ENCODE results near the gene ADGRA1. TPM values are rescaled to one million over a fixed set of nuclear protein-coding genes. Genes with fewer than 3 reads are reported as not detected.

ADGRA1 gene
- total and polyA plus RNA-seq, 2 of the 8 experiments (the other 6 are each of a cell fraction or from before 2014, with no cell fraction given), result 0.17 to 0.21 TPM

- TF ChIP-seq EP300 (IDR thresholded peaks at IDR 0.05; ENCODE audit: borderline replicate concordance in 1 of 2, low read depth in 2 of 2, low read length in 2 of 2), result no peak
- no peak for TF ChIP-seq CTCF (IDR thresholded peaks at IDR 0.05; ENCODE audit: control extremely low read depth in 1 of 3, insufficient read depth in 1 of 3, low read depth in 1 of 3, low read length in 3 of 3)
- TF ChIP-seq CHD2 (IDR thresholded peaks at IDR 0.05; ENCODE audit: low read length), result no peak
- TF ChIP-seq YY1 (IDR thresholded peaks at IDR 0.05; ENCODE audit: low read depth, low read length), result 0 out of 2 replicates have a peak, but pooled peaks have one; percentile 17
- TF ChIP-seq ATF3 (IDR thresholded peaks at IDR 0.05; ENCODE audit: insufficient read depth, low read depth, low read length), result no peak
- TF ChIP-seq CREB1 (IDR thresholded peaks at IDR 0.05), result no peak
- no peak for TF ChIP-seq SP1 (IDR thresholded peaks at IDR 0.05; ENCODE audit: low read depth, low read length)
- no peak; the same call in 1 of the 2 replicates for TF ChIP-seq RBBP5 (IDR thresholded peaks at IDR 0.05; ENCODE audit: borderline replicate concordance, low read depth, low read length)
- TF ChIP-seq TBP (IDR thresholded peaks at IDR 0.05; ENCODE audit: low read depth, low read length), result no peak
- no peak for TF ChIP-seq NRF1 (IDR thresholded peaks at IDR 0.05; ENCODE audit: low read depth, low read length)
- TF ChIP-seq GABPA (IDR thresholded peaks at IDR 0.05; ENCODE audit: borderline replicate concordance, insufficient read depth, low read length), result 0 out of 2 replicates have a peak, but pooled peaks have one; percentile 5
- TF ChIP-seq KDM5A (IDR thresholded peaks at IDR 0.05; ENCODE audit: low read length), result no peak
- TF ChIP-seq POLR2A (IDR thresholded peaks at IDR 0.05; ENCODE audit: control extremely low read depth in 1 of 2, low read depth in 2 of 2, low read length in 2 of 2), result no peak
- TF ChIP-seq FOSL1 (IDR thresholded peaks at IDR 0.05; ENCODE audit: insufficient read depth, low read depth, low read length), result no peak
- no peak for TF ChIP-seq PHF8 (conservative IDR thresholded peaks at IDR 0.05; ENCODE audit: low read depth, low read length)
- no peak for TF ChIP-seq POU5F1 (IDR thresholded peaks at IDR 0.05; ENCODE audit: low read depth, low read length)
- TF ChIP-seq NANOG (IDR thresholded peaks at IDR 0.05; ENCODE audit: insufficient read depth, low read depth, low read length, poor library complexity, severe bottlenecking), result no peak
- no peak for TF ChIP-seq SIN3A (conservative IDR thresholded peaks at IDR 0.05 in 1 of 2, IDR thresholded peaks at IDR 0.05 in 1 of 2; ENCODE audit: low read depth in 1 of 2, low read length in 2 of 2)
- TF ChIP-seq SIRT6 (IDR thresholded peaks at IDR 0.05; ENCODE audit: low read length), result no peak
- no peak for TF ChIP-seq HDAC2 (IDR thresholded peaks at IDR 0.05; ENCODE audit: borderline replicate concordance in 1 of 2, low read depth in 2 of 2, low read length in 2 of 2)
- TF ChIP-seq RAD21 (IDR thresholded peaks at IDR 0.05 in 1 of 2, conservative IDR thresholded peaks at IDR 0.05 in 1 of 2; ENCODE audit: low read depth in 2 of 2, low read length in 2 of 2), result no peak
- TF ChIP-seq CHD1 (IDR thresholded peaks at IDR 0.05; ENCODE audit: low read depth, low read length), result no peak
These were observed at the start of gene ADGRA1 (continued) for GRCh38 chr10:133087679-133088178.
